Astrocyte (in vitro differentiated cells and primary cell): ENCODE measurements around the gene BSND. TPM values are rescaled to one million over a fixed set of nuclear protein-coding genes. Genes with fewer than 3 reads are reported as not detected.

Source experiments
- DNase-seq: peaks from one replicate; pipeline ENCODE4 v3.0.0-alpha.2; 2010; ENCODE audit warnings: low read depth
- FAIRE-seq: peaks from 2 replicates; lab custom pipeline; 2011; peaks lifted over from hg19 to GRCh38; lab: Jason Lieb, UNC
- H2AFZ ChIP-seq: 2 replicates; pipeline ENCODE4 v1.6.0; 2012; ENCODE audit warnings: low read depth, low read length, inconsistent platforms
- H3K27ac ChIP-seq: 2 replicates; pipeline ENCODE4 v1.5.1; 2011; ENCODE audit warnings: low read depth, low read length, inconsistent platforms
- H3K27me3 ChIP-seq: 2 replicates; pipeline ENCODE4 v1.6.0; 2011; ENCODE audit warnings: low read length, inconsistent platforms; ENCODE audit not compliant: insufficient read depth
- H3K36me3 ChIP-seq: 2 replicates; pipeline ENCODE4 v1.5.1; 2011; ENCODE audit warnings: low read length, inconsistent platforms; ENCODE audit not compliant: insufficient read depth
- H3K4me1 ChIP-seq: 2 replicates; pipeline ENCODE4 v1.5.1; 2011; ENCODE audit warnings: low read length, inconsistent platforms; ENCODE audit not compliant: insufficient read depth
- H3K4me2 ChIP-seq: 2 replicates; pipeline ENCODE4 v1.6.0; 2012; ENCODE audit warnings: low read length, inconsistent platforms
- H3K4me3 ChIP-seq: 2 replicates; pipeline ENCODE4 v1.5.1; 2011; ENCODE audit warnings: low read depth, mild to moderate bottlenecking, low read length, inconsistent platforms; ENCODE audit not compliant: insufficient read depth
- H3K79me2 ChIP-seq: 2 replicates; pipeline ENCODE4 v1.6.0; 2012; ENCODE audit warnings: mild to moderate bottlenecking, low read length, inconsistent platforms; ENCODE audit not compliant: insufficient read depth
- H3K9ac ChIP-seq: 2 replicates; pipeline ENCODE4 v1.6.0; 2012; ENCODE audit warnings: mild to moderate bottlenecking, low read length, inconsistent platforms
- H3K9me3 ChIP-seq: 2 replicates; pipeline ENCODE4 v1.5.1; 2012; ENCODE audit warnings: low read depth, mild to moderate bottlenecking, low read length, inconsistent platforms; ENCODE audit not compliant: insufficient read depth
- H4K20me1 ChIP-seq: 2 replicates; pipeline ENCODE4 v1.6.0; 2012; ENCODE audit warnings: low read length, inconsistent platforms; ENCODE audit not compliant: insufficient read depth
- H3K27ac Mint-ChIP-seq: one replicate; pipeline ENCODE4 v1.8.0; 2021; ENCODE audit warnings: mild to moderate bottlenecking, mixed read lengths; ENCODE audit not compliant: unreplicated experiment
- H3K27me3 Mint-ChIP-seq: one replicate; pipeline ENCODE4 v1.8.0; 2021; ENCODE audit warnings: low read depth, mixed read lengths; ENCODE audit not compliant: unreplicated experiment
- H3K36me3 Mint-ChIP-seq: one replicate; pipeline ENCODE4 v1.8.0; 2021; ENCODE audit warnings: low read depth, mixed read lengths; ENCODE audit not compliant: unreplicated experiment
- H3K4me1 Mint-ChIP-seq: one replicate; pipeline ENCODE4 v1.8.0; 2021; ENCODE audit warnings: low read depth, mixed read lengths; ENCODE audit not compliant: unreplicated experiment
- H3K4me3 Mint-ChIP-seq: one replicate; pipeline ENCODE4 v1.8.0; 2021; ENCODE audit warnings: mild to moderate bottlenecking, moderate library complexity, mixed read lengths; ENCODE audit not compliant: unreplicated experiment
- H3K9me3 Mint-ChIP-seq: one replicate; pipeline ENCODE4 v1.8.0; 2021; ENCODE audit warnings: mild to moderate bottlenecking, mixed read lengths; ENCODE audit not compliant: unreplicated experiment
- EZH2 ChIP-seq: IDR thresholded peaks from 2 replicates; pipeline ENCODE4 v1.6.1; 2012; ENCODE audit warnings: mild to moderate bottlenecking, low read length, inconsistent platforms; ENCODE audit not compliant: insufficient read depth
- total RNA-seq: library from RNA; stranded (reverse); gene quantifications from 2 replicates; pipeline ENCODE4 v1.2.1, GENCODE V29; 2021
- TF ChIP-seq, protein P1 (sequence below): IDR thresholded peaks from 2 replicates; pipeline ENCODE4 v1.5.1; 2011; ENCODE audit warnings: low read depth, mild to moderate bottlenecking, inconsistent platforms, low read length, moderate library complexity; ENCODE audit not compliant: insufficient read depth

Gene BSND
- total RNA-seq, 1 donor from 2014 or later: not detected

DNA sequence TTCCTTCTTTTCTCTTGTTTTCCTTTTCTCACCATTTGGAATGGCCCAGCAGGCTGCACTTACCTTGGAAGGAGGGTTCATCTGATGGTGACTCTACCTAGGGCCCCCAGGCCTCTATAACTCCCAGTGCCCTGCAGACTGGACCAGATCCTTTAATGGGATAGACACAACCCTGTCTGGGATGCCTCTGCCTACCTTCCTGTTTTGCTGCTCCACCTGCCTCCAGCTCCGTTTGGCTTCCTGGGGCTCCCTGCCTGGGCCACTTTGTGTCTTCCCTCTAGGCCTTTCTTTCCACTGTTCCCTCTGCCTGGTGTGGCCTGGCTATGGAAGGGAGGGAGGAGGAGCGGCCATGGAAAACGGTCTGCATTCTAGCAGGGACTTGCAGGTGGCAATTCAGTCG is 48.1 kb downstream of the BSND start:
- Mint-ChIP-seq H3K27me3 (peaks cover 43% of the 10 kb centered on the region), H3K27ac (no peak overlapping the region), H3K4me3 (no peak overlapping the region), H3K4me1 (peaks cover 4% of the 10 kb centered on the region), H3K36me3 (no peaks in the 10 kb centered on the region), H3K9me3 (no peaks in the 10 kb centered on the region)
- Histone ChIP-seq H3K9ac (no peak overlapping the region), H3K4me1 (peaks cover 5% of the 10 kb centered on the region), H3K27me3 (peaks cover 11% of the 10 kb centered on the region), H2AFZ (no peak overlapping the region), H3K36me3 (no peaks in the 10 kb centered on the region), H3K79me2 (no peaks in the 10 kb centered on the region), H3K4me2 (no peak overlapping the region), H4K20me1 (no peaks in the 10 kb centered on the region), H3K27ac (no peak overlapping the region), H3K4me3 (no peak overlapping the region), H3K9me3 (no peaks in the 10 kb centered on the region)
- no peak for TF ChIP-seq EZH2
- TF ChIP-seq, protein P1, sequence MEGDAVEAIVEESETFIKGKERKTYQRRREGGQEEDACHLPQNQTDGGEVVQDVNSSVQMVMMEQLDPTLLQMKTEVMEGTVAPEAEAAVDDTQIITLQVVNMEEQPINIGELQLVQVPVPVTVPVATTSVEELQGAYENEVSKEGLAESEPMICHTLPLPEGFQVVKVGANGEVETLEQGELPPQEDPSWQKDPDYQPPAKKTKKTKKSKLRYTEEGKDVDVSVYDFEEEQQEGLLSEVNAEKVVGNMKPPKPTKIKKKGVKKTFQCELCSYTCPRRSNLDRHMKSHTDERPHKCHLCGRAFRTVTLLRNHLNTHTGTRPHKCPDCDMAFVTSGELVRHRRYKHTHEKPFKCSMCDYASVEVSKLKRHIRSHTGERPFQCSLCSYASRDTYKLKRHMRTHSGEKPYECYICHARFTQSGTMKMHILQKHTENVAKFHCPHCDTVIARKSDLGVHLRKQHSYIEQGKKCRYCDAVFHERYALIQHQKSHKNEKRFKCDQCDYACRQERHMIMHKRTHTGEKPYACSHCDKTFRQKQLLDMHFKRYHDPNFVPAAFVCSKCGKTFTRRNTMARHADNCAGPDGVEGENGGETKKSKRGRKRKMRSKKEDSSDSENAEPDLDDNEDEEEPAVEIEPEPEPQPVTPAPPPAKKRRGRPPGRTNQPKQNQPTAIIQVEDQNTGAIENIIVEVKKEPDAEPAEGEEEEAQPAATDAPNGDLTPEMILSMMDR: no peak
- no peak for DNase-seq
- no peak for FAIRE-seq

- no peak overlapping the region for H3K27ac Mint-ChIP-seq
- peaks cover 4% of the 10 kb centered on the region for H3K4me1 Mint-ChIP-seq
- H3K79me2 ChIP-seq: no peaks in the 10 kb centered on the region
Measured at GRCh38 chr1:55047611-55048010, 48.9 kb downstream of the BSND start.

More at GRCh38 chr1:55047611-55048010, 48.9 kb downstream of the BSND start:
- DNase-seq (no peak), FAIRE-seq (no peak)
- no peaks in the 10 kb centered on the region for H3K9me3 ChIP-seq
- H3K4me1 ChIP-seq: peaks cover 5% of the 10 kb centered on the region
- H4K20me1 ChIP-seq: no peaks in the 10 kb centered on the region
- no peak overlapping the region for H3K27ac ChIP-seq
- TF ChIP-seq, protein P1: no peak
- no peak for TF ChIP-seq EZH2
- H2AFZ ChIP-seq: no peak overlapping the region
- H3K4me2 ChIP-seq: no peak overlapping the region
- H3K4me3 ChIP-seq: no peak overlapping the region
- no peak overlapping the region for H3K9ac ChIP-seq
- no peaks in the 10 kb centered on the region for H3K36me3 ChIP-seq
- Mint-ChIP-seq H3K27me3 (peaks cover 37% of the 10 kb centered on the region), H3K4me3 (no peak overlapping the region), H3K9me3 (no peaks in the 10 kb centered on the region), H3K36me3 (no peaks in the 10 kb centered on the region)
- peaks cover 5% of the 10 kb centered on the region for H3K27me3 ChIP-seq
